ENCODE measurements around the gene SIPA1L3. TPM values are rescaled to one million over a fixed set of nuclear protein-coding genes. Genes with fewer than 3 reads are reported as not detected.
A peak's percentile ranks its signal among the peaks of the same experiment; 100 is the strongest.

The SIPA1L3 gene
- total and polyA plus RNA-seq, 11 donors: 4.7 to 22.9 (median 8.8) TPM

- H3K4me3 ChIP-seq: no peak overlapping the region
- TF ChIP-seq CTCF (IDR thresholded peaks at IDR 0.05): no peak
- intact Hi-C loops (cut with DNase I): no loop called here
- no peaks in the 10 kb centered on the region for H3K4me1 ChIP-seq
- peaks cover 0 to 28% (median 16%) of the 10 kb centered on the region in 9 donors for H3K36me3 ChIP-seq
- H3K9me3 ChIP-seq: peaks cover 0 to 11% (median 0%) of the 10 kb centered on the region in 12 donors
- 85 to 91% (median 88%) methylated on average over 4 of the region's 4 CpGs for WGBS, 4 donors
- no peaks in the 10 kb centered on the region for H3K27me3 ChIP-seq
- peak in 1 of 4 donors; percentile 24 for ATAC-seq
- H3K27ac ChIP-seq: no peak overlapping the region
- no peak for DNase-seq
Observed at GRCh38 chr19:38120471-38121025, 213.5 kb downstream of the SIPA1L3 start.

- intact Hi-C loops (cut with DNase I): no loop called here
- peaks cover 0 to 11% (median 0%) of the 10 kb centered on the region in 12 donors for H3K9me3 ChIP-seq
- peaks cover 0 to 28% (median 16%) of the 10 kb centered on the region in 9 donors for H3K36me3 ChIP-seq
- 94 to 96% (median 95%) methylated on average over 24 of the region's 24 CpGs for WGBS, 4 donors
- H3K27me3 ChIP-seq: no peaks in the 10 kb centered on the region
- no peaks in the 10 kb centered on the region for H3K4me1 ChIP-seq
- no peak overlapping the region for H3K27ac ChIP-seq
- no peak overlapping the region for H3K4me3 ChIP-seq
- DNase-seq (no peak), ATAC-seq (no peak)
- no peak for TF ChIP-seq CTCF (IDR thresholded peaks at IDR 0.05)
- TF ChIP-seq POLR2A (IDR thresholded peaks at IDR 0.05): no peak
Observed at GRCh38 chr19:38122402-38123093, 215.5 kb downstream of the SIPA1L3 start.

- ATAC-seq (no peak), DNase-seq (no peak)
- no peak overlapping the region for H3K4me3 ChIP-seq
- peaks cover 0 to 7% (median 0%) of the 10 kb centered on the region in 12 donors for H3K9me3 ChIP-seq
- H3K27ac ChIP-seq: no peak overlapping the region
- H3K4me1 ChIP-seq: no peaks in the 10 kb centered on the region
- WGBS, 4 donors: 84 to 94% (median 91%) methylated on average over 9 of the region's 9 CpGs
- intact Hi-C loops (cut with DNase I): no loop called here
- no peak for TF ChIP-seq POLR2A (IDR thresholded peaks at IDR 0.05)
- no peak for TF ChIP-seq CTCF (IDR thresholded peaks at IDR 0.05)
- H3K27me3 ChIP-seq: no peaks in the 10 kb centered on the region
- peaks cover 0 to 12% (median 3%) of the 10 kb centered on the region in 9 donors for H3K36me3 ChIP-seq
Observed at GRCh38 chr19:38125238-38125637, 218.2 kb downstream of the SIPA1L3 start.

- ATAC-seq (no peak), DNase-seq (no peak)
- TF ChIP-seq CTCF (IDR thresholded peaks at IDR 0.05) (no peak), POLR2A (IDR thresholded peaks at IDR 0.05) (no peak)
- Histone ChIP-seq H3K9me3 (no peaks in the 10 kb centered on the region), H3K27ac (no peak overlapping the region), H3K27me3 (no peaks in the 10 kb centered on the region), H3K4me3 (no peak overlapping the region), H3K4me1 (no peaks in the 10 kb centered on the region), H3K36me3 (peaks cover 0 to 7% (median 0%) of the 10 kb centered on the region in 9 donors)
- 93 to 98% (median 95%) methylated on average over 15 to 25 of the region's 25 CpGs for WGBS, 4 donors
- intact Hi-C loops (cut with DNase I): no loop called here
Observed at GRCh38 chr19:38130399-38130798, 223.4 kb downstream of the SIPA1L3 start.

All from heart left ventricle (tissue), 16 donors.